SK-N-SH treated with all-trans-retinoic acid at 6 μM for 48 hours (cell line): ENCODE measurements around the gene MYCT1.

Experiments
- ARNTL ChIP-seq: fragments of 450-650 bp; formaldehyde crosslinking; IDR thresholded peaks from 2 replicates; pipeline ENCODE4 v1.5.0; 2020; ENCODE audit warnings: low read depth, mild to moderate bottlenecking, moderate library complexity, borderline replicate concordance
- CSDC2 ChIP-seq: fragments of 250-450 bp; sonication (Bioruptor Pico); IDR thresholded peaks from 2 replicates; pipeline ENCODE4 v1.5.0; 2020; ENCODE audit warnings: mild to moderate bottlenecking, moderate library complexity
- ESRRG ChIP-seq: fragments of 250-450 bp; sonication (Bioruptor Pico); IDR thresholded peaks from 2 replicates; pipeline ENCODE4 v1.6.1; 2021; ENCODE audit warnings: mild to moderate bottlenecking
- GLIS3 ChIP-seq: fragments of 250-450 bp; sonication (Bioruptor Pico); IDR thresholded peaks from 2 replicates; pipeline ENCODE4 v1.5.0; 2020; ENCODE audit warnings: mild to moderate bottlenecking, moderate library complexity
- ISL1 ChIP-seq: fragments of 250-450 bp; sonication (Bioruptor Pico); IDR thresholded peaks from 2 replicates; pipeline ENCODE4 v2.1.2; 2022; ENCODE audit warnings: mild to moderate bottlenecking, moderate library complexity
- SNAI2 ChIP-seq: fragments of 250-450 bp; sonication (Bioruptor Pico); IDR thresholded peaks from 2 replicates; pipeline ENCODE4 v1.5.0; 2020; ENCODE audit warnings: mild to moderate bottlenecking, moderate library complexity
- TCF4 ChIP-seq: fragments of 250-450 bp; sonication (Bioruptor Pico); IDR thresholded peaks from 2 replicates; pipeline ENCODE4 v1.8.0; 2021; ENCODE audit warnings: mild to moderate bottlenecking, moderate library complexity, borderline replicate concordance
- ZC3H10 ChIP-seq: fragments of 250-450 bp; sonication (Bioruptor Pico); IDR thresholded peaks from 2 replicates; pipeline ENCODE4 v1.5.1; 2021; ENCODE audit warnings: mild to moderate bottlenecking, moderate library complexity
- ZFP3 ChIP-seq: fragments of 250-450 bp; sonication (Bioruptor Pico); IDR thresholded peaks from 2 replicates; pipeline ENCODE4 v1.5.0; 2020; ENCODE audit warnings: mild to moderate bottlenecking, moderate library complexity
- ZFP30 ChIP-seq: fragments of 450-650 bp; formaldehyde crosslinking; IDR thresholded peaks from 2 replicates; pipeline ENCODE4 v1.5.0; 2022; ENCODE audit warnings: mild to moderate bottlenecking, moderate library complexity
- TF ChIP-seq, protein P1 (sequence below): fragments of 250-450 bp; sonication (Bioruptor Pico); IDR thresholded peaks from 2 replicates; pipeline ENCODE4 v1.8.0; 2020; ENCODE audit warnings: mild to moderate bottlenecking, moderate library complexity, borderline replicate concordance
- TF ChIP-seq, protein P2 (sequence below): fragments of 250-450 bp; sonication (Bioruptor Pico); IDR thresholded peaks from 2 replicates; pipeline ENCODE4 v1.8.0; 2021; ENCODE audit warnings: low read depth, mild to moderate bottlenecking, moderate library complexity, borderline replicate concordance
- TF ChIP-seq, protein P3 (sequence below): fragments of 250-450 bp; sonication (Bioruptor Pico); IDR thresholded peaks from 2 replicates; pipeline ENCODE4 v1.5.1; 2020; ENCODE audit warnings: low read depth, mild to moderate bottlenecking, moderate library complexity

DNA sequence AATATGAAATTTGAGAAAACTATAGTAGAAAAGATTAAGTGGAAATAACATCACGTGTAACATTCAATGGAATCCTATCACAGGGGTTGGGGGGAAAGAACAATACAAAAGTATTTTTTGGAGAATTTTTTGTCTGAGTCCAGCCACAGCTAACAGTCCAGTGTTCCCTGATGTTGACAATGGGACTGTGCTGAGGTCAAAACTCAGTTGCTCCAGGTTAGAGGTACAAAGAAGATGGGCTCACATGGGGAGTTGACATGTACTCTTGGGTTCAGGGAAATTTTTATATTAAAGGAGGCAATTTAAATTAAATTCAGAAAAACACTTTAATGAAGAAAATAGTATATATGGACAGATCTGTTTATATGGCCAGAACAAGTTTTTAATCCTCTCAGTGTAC lies 995 bp downstream of the MYCT1 start:
- TF ChIP-seq, protein P1, sequence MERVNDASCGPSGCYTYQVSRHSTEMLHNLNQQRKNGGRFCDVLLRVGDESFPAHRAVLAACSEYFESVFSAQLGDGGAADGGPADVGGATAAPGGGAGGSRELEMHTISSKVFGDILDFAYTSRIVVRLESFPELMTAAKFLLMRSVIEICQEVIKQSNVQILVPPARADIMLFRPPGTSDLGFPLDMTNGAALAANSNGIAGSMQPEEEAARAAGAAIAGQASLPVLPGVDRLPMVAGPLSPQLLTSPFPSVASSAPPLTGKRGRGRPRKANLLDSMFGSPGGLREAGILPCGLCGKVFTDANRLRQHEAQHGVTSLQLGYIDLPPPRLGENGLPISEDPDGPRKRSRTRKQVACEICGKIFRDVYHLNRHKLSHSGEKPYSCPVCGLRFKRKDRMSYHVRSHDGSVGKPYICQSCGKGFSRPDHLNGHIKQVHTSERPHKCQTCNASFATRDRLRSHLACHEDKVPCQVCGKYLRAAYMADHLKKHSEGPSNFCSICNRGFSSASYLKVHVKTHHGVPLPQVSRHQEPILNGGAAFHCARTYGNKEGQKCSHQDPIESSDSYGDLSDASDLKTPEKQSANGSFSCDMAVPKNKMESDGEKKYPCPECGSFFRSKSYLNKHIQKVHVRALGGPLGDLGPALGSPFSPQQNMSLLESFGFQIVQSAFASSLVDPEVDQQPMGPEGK (CRISPR knock-in tag), result no peak
- no peak for TF ChIP-seq SNAI2 (CRISPR knock-in tag)
- no peak for TF ChIP-seq ISL1 (CRISPR knock-in tag)
- no peak for TF ChIP-seq GLIS3 (CRISPR knock-in tag)
- no peak for TF ChIP-seq ESRRG (CRISPR knock-in tag)
- TF ChIP-seq, protein P2, sequence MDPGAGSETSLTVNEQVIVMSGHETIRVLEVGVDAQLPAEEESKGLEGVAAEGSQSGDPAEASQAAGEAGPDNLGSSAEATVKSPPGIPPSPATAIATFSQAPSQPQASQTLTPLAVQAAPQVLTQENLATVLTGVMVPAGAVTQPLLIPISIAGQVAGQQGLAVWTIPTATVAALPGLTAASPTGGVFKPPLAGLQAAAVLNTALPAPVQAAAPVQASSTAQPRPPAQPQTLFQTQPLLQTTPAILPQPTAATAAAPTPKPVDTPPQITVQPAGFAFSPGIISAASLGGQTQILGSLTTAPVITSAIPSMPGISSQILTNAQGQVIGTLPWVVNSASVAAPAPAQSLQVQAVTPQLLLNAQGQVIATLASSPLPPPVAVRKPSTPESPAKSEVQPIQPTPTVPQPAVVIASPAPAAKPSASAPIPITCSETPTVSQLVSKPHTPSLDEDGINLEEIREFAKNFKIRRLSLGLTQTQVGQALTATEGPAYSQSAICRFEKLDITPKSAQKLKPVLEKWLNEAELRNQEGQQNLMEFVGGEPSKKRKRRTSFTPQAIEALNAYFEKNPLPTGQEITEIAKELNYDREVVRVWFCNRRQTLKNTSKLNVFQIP (CRISPR knock-in tag), result no peak
- no peak for TF ChIP-seq ARNTL (CRISPR knock-in tag)
- TF ChIP-seq, protein P3, sequence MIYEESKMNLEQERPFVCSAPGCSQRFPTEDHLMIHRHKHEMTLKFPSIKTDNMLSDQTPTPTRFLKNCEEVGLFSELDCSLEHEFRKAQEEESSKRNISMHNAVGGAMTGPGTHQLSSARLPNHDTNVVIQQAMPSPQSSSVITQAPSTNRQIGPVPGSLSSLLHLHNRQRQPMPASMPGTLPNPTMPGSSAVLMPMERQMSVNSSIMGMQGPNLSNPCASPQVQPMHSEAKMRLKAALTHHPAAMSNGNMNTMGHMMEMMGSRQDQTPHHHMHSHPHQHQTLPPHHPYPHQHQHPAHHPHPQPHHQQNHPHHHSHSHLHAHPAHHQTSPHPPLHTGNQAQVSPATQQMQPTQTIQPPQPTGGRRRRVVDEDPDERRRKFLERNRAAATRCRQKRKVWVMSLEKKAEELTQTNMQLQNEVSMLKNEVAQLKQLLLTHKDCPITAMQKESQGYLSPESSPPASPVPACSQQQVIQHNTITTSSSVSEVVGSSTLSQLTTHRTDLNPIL, result no peak
- no peak for TF ChIP-seq TCF4
- no peak for TF ChIP-seq ZFP30 (CRISPR knock-in tag)
- no peak for TF ChIP-seq CSDC2
- TF ChIP-seq ZC3H10 (CRISPR knock-in tag), result no peak
- TF ChIP-seq ZFP3, result no peak
